SK-N-SH treated with all-trans-retinoic acid at 6 μM for 48 hours (cell line): ENCODE measurements around the gene LMF1.

Experiments
- ARNTL ChIP-seq: fragments of 450-650 bp; formaldehyde crosslinking; IDR thresholded peaks from 2 replicates; pipeline ENCODE4 v1.5.0; 2020; ENCODE audit warnings: low read depth, mild to moderate bottlenecking, moderate library complexity, borderline replicate concordance
- CREB5 ChIP-seq: fragments of 250-450 bp; sonication (Bioruptor Pico); IDR thresholded peaks from 2 replicates; pipeline ENCODE4 v1.5.1; 2020; ENCODE audit warnings: low read depth, mild to moderate bottlenecking, moderate library complexity
- CSDC2 ChIP-seq: fragments of 250-450 bp; sonication (Bioruptor Pico); IDR thresholded peaks from 2 replicates; pipeline ENCODE4 v1.5.0; 2020; ENCODE audit warnings: mild to moderate bottlenecking, moderate library complexity
- ESRRG ChIP-seq: fragments of 250-450 bp; sonication (Bioruptor Pico); IDR thresholded peaks from 2 replicates; pipeline ENCODE4 v1.6.1; 2021; ENCODE audit warnings: mild to moderate bottlenecking
- GLIS3 ChIP-seq: fragments of 250-450 bp; sonication (Bioruptor Pico); IDR thresholded peaks from 2 replicates; pipeline ENCODE4 v1.5.0; 2020; ENCODE audit warnings: mild to moderate bottlenecking, moderate library complexity
- OSR1 ChIP-seq: fragments of 250-450 bp; sonication (Bioruptor Pico); IDR thresholded peaks from 2 replicates; pipeline ENCODE4 v1.8.0; 2022; ENCODE audit warnings: moderate library complexity, mild to moderate bottlenecking, inconsistent platforms
- RARB ChIP-seq: fragments of 250-450 bp; sonication (Bioruptor Pico); IDR thresholded peaks from 2 replicates; pipeline ENCODE4 v1.8.0; 2021; ENCODE audit warnings: mild to moderate bottlenecking, moderate library complexity
- SNAI2 ChIP-seq: fragments of 250-450 bp; sonication (Bioruptor Pico); IDR thresholded peaks from 2 replicates; pipeline ENCODE4 v1.5.0; 2020; ENCODE audit warnings: mild to moderate bottlenecking, moderate library complexity
- TSHZ2 ChIP-seq: fragments of 250-450 bp; sonication (Bioruptor Pico); IDR thresholded peaks from 2 replicates; pipeline ENCODE4 v1.5.0; 2020; ENCODE audit warnings: mild to moderate bottlenecking, moderate library complexity
- ZFP3 ChIP-seq: fragments of 250-450 bp; sonication (Bioruptor Pico); IDR thresholded peaks from 2 replicates; pipeline ENCODE4 v1.5.0; 2020; ENCODE audit warnings: mild to moderate bottlenecking, moderate library complexity
- ZFP30 ChIP-seq: fragments of 450-650 bp; formaldehyde crosslinking; IDR thresholded peaks from 2 replicates; pipeline ENCODE4 v1.5.0; 2022; ENCODE audit warnings: mild to moderate bottlenecking, moderate library complexity
- ZNF70 ChIP-seq: fragments of 450-650 bp; formaldehyde crosslinking; IDR thresholded peaks from 2 replicates; pipeline ENCODE4 v1.5.0; 2020; ENCODE audit warnings: mild to moderate bottlenecking, moderate library complexity
- TF ChIP-seq, protein P1 (sequence below): fragments of 250-450 bp; sonication (Bioruptor Pico); IDR thresholded peaks from 2 replicates; pipeline ENCODE4 v1.8.0; 2020; ENCODE audit warnings: mild to moderate bottlenecking, moderate library complexity, borderline replicate concordance

GRCh38 chr16:1000608-1001007 is 29.8 kb upstream of the LMF1 start:
- TF ChIP-seq ZFP3 (CRISPR knock-in tag) (no peak), ARNTL (CRISPR knock-in tag) (no peak), OSR1 (CRISPR knock-in tag) (no peak), ESRRG (CRISPR knock-in tag) (no peak), CSDC2 (CRISPR knock-in tag) (no peak), GLIS3 (no peak), ZNF70 (CRISPR knock-in tag) (no peak), SNAI2 (CRISPR knock-in tag) (no peak), CREB5 (CRISPR knock-in tag) (no peak), RARB (CRISPR knock-in tag) (no peak), TSHZ2 (CRISPR knock-in tag) (no peak), ZFP30 (CRISPR knock-in tag) (no peak)
- TF ChIP-seq, protein P1, sequence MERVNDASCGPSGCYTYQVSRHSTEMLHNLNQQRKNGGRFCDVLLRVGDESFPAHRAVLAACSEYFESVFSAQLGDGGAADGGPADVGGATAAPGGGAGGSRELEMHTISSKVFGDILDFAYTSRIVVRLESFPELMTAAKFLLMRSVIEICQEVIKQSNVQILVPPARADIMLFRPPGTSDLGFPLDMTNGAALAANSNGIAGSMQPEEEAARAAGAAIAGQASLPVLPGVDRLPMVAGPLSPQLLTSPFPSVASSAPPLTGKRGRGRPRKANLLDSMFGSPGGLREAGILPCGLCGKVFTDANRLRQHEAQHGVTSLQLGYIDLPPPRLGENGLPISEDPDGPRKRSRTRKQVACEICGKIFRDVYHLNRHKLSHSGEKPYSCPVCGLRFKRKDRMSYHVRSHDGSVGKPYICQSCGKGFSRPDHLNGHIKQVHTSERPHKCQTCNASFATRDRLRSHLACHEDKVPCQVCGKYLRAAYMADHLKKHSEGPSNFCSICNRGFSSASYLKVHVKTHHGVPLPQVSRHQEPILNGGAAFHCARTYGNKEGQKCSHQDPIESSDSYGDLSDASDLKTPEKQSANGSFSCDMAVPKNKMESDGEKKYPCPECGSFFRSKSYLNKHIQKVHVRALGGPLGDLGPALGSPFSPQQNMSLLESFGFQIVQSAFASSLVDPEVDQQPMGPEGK (CRISPR knock-in tag): no peak
